Esophagus muscularis mucosa (tissue), 3 donors: ENCODE results near the gene ABCC11.

Experiments used
- CTCF ChIP-seq, 3 experiments: fragments of 200-600 bp in 2 of 3; fragments of 450-650 bp in 1 of 3; sonication (generic) in 2 of 3; IDR thresholded peaks; one replicate each; pipeline ENCODE4 v1.5.1; 2017 to 2019; ENCODE audit warnings: antibody characterized with exemption in 3 of 3, mild to moderate bottlenecking in 2 of 3, moderate library complexity in 1 of 3
- POLR2A ChIP-seq: fragments of 450-650 bp; IDR thresholded peaks from one replicate; pipeline ENCODE4 v1.6.1; 2017; ENCODE audit warnings: antibody characterized with exemption, moderate library complexity, mild to moderate bottlenecking, low read depth
- POLR2AphosphoS5 ChIP-seq, 2 donors: sonication (generic); formaldehyde crosslinking; IDR thresholded peaks; one replicate each; pipeline ENCODE4 v1.6.1; 2017; ENCODE audit warnings: antibody characterized with exemption in 2 of 2

GRCh38 chr16:48252013-48252412 is 4.7 kb upstream of the ABCC11 start:
- TF ChIP-seq POLR2A = no peak
- TF ChIP-seq POLR2AphosphoS5 (IDR thresholded peaks at IDR 0.05) = no peak
- TF ChIP-seq CTCF (IDR thresholded peaks at IDR 0.05) = no peak
